Cardiac fibroblast (primary cell): ENCODE data around the gene GINS2.
A peak's percentile ranks its signal among the peaks of the same experiment; 100 is the strongest.

ENCODE experiments used
- DNase-seq, 2 donors: peaks; one replicate each; pipeline versions ENCODE4 v3.0.0 to v3.0.0-alpha.2; 2010; ENCODE audit warnings: low read depth in 2 of 2
- H3K4me3 ChIP-seq, 2 donors: replicated peaks in 1 of 2; 1 replicate in 1 of 2; 2 replicates in 1 of 2; pipeline ENCODE4 v1.5.1; 2011; ENCODE audit warnings: low read depth in 2 of 2, low read length in 2 of 2, mild to moderate bottlenecking in 2 of 2, moderate library complexity in 1 of 2
- CTCF ChIP-seq: IDR thresholded peaks from one replicate; pipeline ENCODE4 v1.5.1; 2011; ENCODE audit warnings: low read depth, mild to moderate bottlenecking, low read length, inconsistent platforms

GINS2 gene

DNA sequence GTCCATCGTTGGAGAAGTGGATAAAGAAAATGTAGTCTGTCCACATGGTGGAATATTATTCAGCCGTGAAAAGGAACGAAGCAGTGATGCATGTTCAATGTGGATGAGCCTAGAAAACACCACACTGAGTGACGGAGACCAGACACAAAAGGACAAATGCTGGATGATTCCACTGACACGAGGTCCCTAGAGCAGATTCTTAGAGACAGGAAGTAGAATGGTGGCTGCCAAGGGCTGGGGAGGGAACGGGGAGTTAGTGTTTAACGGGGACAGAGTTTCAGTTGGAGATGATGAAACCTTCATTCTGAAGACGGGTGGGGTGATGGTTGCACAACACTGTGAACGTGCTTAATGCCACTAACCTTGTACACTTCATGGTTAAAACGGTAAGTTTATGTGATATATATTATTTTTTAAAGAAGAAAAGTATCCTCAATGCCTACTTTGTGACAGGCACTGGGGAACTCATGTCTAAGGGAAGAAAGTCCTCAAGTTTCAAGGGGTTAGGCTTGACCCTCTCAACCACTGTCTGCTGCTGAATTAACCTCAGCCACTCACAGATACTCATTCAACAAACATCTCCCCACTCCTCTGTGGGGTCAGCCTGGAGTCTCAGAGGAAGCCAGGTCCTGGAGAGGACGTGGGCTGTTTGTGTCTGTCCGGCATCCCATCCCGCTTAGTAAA is 44.5 kb upstream of the GINS2 start:
- TF ChIP-seq CTCF, result no peak
- H3K4me3 ChIP-seq, result no peak overlapping the region
- peak; percentile 60 to 68 for DNase-seq

DNA sequence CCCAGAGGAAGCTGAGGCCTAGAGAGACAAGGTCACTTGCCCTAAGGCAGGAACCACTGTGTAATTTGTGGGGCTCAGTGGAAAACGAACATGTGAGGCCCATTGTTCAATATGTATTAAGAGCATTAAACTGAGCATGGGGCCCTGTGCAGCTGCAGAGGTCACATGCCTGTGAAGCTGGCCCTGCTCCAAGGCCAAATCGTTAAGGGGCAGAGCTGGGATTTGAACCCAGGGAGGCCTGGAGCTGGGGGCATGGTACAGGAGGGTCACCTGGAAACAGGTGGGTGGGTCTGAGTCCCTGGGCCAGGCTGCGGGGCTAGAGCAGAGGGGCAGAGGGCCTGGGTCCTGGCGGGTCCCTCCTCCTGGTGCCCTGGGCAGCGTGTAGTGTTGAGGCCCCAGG is 42.4 kb upstream of the GINS2 start:
- no peak for TF ChIP-seq CTCF
- no peak for DNase-seq
- no peak overlapping the region for H3K4me3 ChIP-seq

- no peak overlapping the region for H3K4me3 ChIP-seq
- TF ChIP-seq CTCF, result no peak
- no peak for DNase-seq
These were observed 41.4 kb upstream of the GINS2 start for GRCh38 chr16:85730186-85730465.

- no peak for TF ChIP-seq CTCF
- H3K4me3 ChIP-seq, result no peak overlapping the region
- DNase-seq, result no peak
These were observed 40.9 kb upstream of the GINS2 start for GRCh38 chr16:85729452-85730185.

- TF ChIP-seq CTCF, result peak; percentile 30
- H3K4me3 ChIP-seq, result no peak overlapping the region
- DNase-seq, result no peak
These were observed 40.1 kb upstream of the GINS2 start for GRCh38 chr16:85728879-85729278.

DNA sequence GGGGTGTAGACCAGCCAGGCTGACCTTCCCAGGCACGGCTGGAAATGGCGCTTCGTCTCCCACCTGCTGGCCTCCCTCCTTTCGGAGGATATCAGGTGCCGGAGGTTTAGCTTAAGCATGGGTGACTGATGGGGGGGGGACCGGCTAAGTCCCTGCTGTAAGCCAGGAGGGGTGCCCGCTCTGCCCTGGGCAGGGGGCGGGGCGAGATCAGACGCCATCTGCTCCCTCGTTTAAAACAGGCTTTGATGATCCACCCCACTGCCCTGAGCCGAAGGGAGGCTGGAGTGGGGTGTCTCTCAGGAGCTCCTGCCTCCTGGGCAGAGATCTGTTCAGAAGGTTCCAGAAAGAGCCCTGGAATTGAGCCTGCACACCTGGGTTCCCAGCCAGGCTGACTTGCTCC is 36.2 kb upstream of the GINS2 start:
- H3K4me3 ChIP-seq, result no peak overlapping the region
- DNase-seq, result no peak
- TF ChIP-seq CTCF, result no peak
